Stimulated activated CD4-positive, alpha-beta T cell treated with anti-CD3 and anti-CD28 coated beads, Interleukin-1b, Interleukin-23, amount 100 ng/mL, for 1 hour (primary cell): ENCODE measurements around the gene KRTCAP2.
A peak's percentile ranks its signal among the peaks of the same experiment; 100 is the strongest.
"Not testable (repeated sequence)": the region's sequence is repeated elsewhere in the genome, so short reads cannot be mapped to it uniquely, and the experiment has no call there.

Experiments
- DNase-seq, 2 donors: peaks; one replicate each; pipeline ENCODE4 v3.0.0-alpha.2; 2020; ENCODE audit warnings: low read depth in 2 of 2

The KRTCAP2 gene

DNA sequence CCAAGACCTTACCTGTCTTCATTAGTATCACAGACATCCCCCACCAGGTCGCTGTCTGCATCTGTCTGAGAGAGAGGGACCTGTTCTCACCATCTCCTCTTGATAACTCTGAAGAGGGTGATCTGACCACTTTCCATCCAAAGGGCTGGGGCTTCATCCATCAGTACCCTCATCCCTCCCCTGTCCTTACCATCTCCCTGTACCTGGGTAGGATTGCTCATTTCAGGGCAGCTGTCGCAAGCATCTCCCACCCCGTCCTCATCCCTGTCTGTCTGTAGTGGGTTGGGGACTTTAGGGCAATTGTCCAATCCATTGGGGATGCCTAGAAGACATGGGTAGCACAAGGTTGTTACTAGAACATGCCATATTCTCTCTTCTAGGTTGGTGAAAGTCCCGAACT is 26.7 kb upstream of the KRTCAP2 start:
- no peak for DNase-seq

DNA sequence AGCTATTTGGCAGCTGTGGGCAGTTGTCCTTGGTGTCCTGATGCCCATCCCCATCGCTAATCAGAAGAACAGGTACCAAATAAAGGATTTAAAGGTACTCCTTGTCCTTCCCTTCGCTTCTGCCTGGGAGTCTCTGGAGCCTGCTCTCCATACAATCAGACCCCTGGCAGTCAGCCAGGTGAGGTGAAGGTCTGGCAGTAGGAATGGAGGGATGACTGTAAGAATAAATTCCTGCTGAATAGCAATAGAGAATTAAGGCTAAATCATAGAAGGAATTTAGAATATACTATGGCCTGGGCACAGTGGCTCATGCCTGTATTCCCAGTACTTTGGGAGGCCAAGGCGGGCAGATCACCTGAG is 25.4 kb upstream of the KRTCAP2 start:
- DNase-seq = no peak

DNA sequence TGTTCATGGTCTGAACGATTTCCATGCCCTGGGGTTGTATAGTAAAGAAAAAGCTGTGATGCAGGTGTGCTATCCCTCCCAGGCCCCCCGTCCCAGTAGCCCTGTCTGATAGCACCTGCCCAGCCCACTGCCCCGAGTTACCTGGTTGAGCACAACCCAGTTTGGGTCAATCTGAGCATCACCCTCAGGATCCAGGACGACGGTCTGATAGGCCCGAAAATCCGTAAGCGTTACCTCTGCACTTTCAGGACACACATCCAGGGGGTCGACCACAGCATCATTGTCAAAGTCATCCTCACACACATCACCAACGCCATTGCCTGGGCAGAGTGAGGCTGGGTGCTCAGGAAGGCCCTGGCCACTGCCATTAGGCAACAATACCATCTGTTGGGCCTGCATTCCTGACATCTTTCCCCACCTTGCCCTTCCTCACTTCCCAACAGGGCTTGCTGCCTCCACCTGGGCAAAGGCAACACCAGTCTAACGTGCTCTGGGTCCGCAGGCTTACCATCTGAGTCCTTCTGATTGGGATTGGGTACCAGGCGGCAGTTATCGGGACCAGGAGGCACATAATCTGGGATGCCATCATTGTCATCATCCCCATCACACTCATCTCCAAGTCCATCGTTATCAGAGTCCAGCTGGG is 24.9 kb upstream of the KRTCAP2 start:
- DNase-seq = no peak

DNA sequence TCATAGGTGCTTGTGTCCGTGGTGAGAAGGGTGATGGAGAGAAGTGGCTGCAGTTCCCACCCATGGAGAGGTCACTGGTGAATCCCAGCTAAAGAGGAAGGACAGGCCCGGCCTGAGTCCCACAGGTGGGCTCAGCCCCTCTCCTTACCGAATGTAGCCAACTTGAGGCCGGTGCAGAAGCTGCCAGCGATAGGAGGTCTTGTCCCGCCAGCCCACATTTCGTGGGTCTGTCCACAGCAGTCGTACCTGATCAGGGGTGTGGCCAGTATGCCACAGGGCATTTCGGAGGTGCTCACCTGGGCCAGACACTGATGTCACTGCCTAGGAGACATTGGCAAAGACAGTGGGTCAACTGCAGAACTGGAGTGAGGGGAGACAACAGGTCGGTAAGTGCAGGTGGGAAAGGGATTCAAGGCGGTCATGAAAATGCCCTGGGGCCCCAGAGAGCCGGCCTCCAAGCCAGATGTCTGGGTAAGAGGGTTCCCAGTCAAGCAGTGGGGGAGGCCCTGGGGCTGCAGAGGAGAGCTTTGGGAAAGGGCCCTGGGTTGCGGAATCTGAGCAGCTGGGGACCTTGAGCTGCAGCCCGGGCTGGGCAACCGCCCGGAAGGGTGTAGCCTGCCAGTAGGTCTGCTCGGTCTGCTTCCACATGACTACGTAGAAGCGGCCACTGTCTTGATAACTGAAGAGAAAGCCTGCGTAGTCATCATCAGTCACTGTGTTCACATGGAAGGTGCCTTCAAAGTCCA is 24.0 kb upstream of the KRTCAP2 start:
- no peak for DNase-seq

DNA sequence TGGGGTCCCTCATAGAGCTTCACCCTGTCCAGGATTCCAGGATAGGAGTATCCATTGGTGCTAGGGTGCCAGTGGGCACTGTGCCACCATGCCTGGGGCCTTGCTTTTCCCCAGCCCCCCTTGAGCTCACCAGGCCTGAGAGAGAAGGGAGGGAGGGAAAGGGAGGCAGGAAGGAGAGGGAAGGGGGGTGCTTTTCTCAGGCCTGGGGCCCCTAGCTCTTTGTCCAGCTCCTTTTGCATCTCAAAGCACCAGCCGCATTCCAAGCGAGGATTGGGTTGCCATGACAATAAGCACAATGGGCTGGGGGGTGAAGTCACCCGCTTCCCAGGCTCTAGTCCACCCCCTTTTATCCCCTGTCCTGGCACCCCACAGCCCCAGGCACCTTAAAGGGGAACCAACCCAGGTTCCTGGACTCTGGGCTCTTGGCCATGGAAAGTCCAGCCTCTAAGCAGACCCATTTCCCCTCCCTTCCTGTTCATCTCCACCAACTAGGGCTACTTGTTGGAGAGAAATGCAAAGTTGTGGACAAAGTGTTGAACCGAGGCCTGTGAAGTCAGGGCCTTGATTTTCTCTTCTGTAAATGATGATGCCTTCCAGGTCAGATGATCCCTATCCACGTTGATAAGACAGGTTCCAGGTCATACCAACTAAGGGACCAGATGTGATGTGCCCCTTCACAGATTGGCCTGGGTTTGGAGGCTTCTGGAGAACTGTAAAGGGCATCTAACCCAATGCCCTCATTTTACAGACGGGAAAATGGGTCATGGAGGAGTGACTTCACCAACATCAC is 23.2 kb upstream of the KRTCAP2 start:
- DNase-seq = no peak

DNA sequence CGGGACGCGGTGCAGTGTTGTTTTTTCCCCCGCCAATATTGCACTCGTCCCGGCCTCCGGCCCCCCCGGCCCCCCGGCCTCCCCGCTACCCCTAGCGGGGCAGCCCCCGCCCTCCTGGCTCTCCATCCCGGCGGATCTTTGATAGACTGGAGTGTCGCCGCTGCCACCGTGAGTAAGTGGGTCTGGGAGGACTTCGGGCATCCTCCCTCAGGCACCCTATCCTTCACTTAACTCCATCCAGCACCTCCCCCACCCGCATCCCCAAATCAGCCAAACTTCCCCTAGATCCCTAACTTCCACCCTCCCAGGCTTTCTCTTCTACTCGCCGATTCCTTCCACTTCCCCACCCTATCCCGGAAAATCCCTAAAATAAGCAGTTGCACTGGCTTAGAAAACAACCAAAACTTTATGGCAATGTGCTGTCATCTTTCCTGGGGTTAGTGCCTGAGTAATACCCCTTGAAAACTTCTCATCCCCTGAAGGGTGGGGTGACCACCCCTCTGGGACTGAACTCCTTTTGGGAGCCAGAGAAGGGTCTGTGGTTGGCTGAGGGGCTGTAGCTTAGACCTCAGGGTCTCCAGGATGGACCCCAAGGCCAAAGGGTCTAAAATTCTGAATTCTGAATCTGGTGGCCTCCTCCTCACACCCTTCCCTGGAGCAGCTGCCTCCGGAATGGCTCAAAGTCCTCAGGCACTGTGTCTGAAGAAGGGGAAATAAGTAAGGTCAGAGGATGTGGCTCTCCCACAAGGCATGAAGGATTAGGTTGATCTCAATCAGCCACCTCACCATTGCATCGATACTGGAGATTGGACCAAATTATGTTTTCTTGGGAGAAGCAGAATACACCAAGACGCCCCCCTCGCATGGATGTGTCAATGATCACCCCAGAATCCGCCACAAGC is 22.3 kb upstream of the KRTCAP2 start:
- no peak for DNase-seq

DNA sequence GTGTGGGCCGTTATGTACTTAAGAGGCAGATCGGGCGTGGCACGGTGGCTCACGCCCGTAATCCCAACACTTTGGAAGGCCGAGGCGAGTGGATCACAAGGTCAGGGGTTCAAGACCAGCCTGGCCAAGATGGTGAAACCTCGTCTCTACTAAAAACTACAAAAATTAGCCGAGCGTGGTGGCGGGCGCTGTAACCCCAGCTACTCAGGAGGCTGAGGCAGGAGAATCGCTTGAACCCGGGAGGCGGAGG is 20.8 kb upstream of the KRTCAP2 start:
- not testable (repeated sequence) for DNase-seq

DNA sequence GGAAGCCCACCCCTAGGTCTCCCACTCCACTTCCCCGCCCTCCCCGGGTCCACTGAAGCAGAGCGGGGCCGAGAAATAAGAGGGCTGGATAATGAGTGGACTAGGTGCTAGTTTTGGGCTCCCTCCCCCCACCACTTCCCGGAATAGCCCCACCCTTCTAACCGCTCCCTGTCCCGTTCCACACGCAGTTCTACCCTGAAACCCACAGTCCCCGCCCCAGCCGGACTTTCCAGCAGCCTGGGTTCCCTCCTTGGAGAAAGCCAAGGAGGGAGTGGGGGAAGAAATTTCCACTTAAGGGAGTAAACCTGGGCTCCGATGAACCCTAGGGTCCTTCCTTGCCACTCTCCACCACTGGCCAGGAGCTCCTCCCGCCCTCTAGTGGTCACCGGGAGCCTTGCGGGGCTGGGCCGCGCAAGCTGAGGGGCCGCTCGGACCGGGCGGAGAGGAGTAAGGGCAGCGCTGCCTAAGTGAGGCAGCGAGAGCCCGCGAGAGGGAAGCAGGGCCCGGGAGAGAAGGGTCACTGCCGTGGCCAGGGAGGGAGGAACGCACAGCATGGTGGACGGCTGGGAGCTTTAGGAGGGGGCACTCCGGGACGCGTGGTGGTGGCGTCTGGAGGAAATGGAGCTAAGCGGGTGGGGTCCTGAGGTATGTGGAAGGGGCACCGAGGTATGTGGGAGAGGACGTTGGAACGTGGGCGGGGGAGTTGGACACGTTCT is 20.3 kb upstream of the KRTCAP2 start:
- DNase-seq = peak; percentile 34 to 52

DNA sequence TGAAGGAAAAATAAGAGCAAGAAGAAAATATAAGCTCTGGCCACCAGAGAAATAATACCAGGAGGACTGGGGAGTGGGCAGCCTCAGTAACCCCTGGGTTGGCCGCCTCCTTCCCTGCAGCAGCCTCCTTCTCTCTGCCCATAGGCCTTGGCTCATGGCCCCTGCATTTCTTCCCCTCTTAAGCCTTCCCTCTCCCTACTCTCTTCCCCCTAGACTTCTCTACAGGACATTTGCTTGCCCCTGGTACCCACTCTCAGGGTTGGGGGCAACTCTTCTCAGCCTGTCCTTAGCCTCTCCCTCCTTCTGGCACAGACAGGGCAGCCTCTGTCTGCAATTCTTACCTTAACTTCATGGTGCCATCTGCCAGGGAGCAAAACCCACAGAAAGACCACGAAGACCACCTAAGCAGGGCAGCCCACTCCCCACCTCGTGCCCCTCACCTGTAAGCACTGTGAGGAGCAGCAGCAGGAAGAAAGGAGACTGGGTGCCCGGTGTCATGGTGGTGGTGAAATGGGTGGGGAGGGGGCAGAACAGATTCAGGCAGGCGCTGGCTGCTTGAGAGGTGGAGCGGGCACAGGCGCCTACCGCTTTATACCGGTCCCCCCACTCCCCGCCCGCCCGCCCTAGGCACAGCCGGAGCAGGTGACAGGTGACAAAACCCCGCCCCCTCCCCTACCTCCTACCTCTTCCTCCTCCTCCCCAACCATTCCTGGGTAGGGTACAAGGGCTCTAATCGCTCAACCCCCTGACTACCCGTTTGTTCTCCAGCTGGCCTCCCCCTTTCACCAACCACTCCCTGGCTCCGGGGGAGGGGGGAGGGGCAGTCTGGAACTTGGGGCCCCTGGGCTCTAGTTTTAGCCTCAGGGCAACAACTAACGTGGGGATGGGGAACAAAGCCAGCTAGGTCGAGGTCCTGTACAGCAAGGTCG is 19.5 kb upstream of the KRTCAP2 start:
- DNase-seq = no peak

DNA sequence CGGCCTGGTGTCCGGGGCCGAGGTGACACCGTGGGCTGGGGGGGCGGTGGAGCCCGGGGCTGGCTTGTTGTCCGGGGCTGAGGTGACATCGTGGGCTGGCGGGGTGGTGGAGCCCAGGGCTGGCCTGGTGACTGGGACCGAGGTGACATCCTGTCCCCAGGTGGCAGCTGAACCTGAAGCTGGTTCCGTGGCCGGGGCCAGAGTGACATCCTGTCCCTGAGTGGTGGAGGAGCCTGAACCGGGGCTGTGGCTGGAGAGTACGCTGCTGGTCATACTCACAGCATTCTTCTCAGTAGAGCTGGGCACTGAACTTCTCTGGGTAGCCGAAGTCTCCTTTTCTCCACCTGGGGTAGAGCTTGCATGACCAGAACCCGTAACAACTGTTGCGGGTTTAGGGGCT is 18.8 kb upstream of the KRTCAP2 start:
- DNase-seq = no peak

DNA sequence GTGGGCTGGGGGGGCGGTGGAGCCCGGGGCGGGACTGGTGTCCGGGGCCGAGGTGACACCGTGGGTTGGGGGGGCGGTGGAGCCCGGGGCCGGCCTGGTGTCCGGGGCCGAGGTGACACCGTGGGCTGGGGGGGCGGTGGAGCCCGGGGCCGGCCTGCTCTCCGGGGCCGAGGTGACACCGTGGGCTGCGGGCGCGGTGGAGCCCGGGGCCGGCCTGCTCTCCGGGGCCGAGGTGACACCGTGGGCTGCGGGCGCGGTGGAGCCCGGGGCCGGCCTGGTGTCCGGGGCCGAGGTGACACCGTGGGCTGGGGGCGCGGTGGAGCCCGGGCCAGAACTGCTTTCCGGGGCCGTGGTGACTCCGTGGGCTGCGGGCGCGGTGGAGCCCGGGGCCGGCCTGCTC is 16.8 kb upstream of the KRTCAP2 start:
- DNase-seq = not testable (repeated sequence)

DNA sequence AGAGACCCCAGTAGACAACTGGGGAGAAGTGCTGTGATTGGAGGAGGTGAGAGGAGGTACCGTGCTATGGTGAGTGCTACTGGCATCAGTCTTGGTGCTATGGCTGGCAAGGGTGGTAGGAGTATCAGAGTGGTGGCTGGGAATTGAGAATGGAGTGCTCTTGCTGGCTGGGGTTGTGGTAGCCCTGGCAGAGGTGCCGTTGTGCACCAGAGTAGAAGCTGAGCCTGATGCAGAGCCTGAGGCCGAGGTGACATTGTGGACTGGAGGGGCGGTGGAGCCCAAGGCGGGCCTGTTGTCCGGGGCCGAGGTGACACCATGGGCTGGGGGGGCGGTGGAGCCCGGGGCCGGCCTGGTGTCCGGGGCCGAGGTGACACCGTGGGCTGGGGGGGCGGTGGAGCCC is 15.2 kb upstream of the KRTCAP2 start:
- no peak for DNase-seq

DNA sequence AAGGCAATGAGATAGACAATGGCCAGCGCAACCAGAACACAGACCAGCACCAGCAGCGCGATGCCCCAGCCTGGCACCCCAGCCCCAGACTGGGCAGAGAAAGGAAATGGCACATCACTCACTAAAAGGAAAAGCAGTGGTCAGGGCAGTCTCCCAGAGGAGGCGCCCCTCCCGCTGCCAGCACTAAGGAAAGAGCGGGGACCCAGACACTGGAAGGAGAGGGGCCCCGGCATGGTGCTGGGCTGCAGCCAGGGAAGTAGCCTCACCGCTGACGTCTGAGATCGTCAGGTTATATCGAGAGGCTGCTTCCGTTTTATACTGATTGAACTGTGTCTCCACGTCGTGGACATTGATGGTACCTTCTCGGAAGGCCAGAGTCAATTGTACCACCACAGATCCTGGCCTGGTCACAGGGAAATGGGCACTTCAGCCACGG is 14.4 kb upstream of the KRTCAP2 start:
- DNase-seq = no peak

DNA sequence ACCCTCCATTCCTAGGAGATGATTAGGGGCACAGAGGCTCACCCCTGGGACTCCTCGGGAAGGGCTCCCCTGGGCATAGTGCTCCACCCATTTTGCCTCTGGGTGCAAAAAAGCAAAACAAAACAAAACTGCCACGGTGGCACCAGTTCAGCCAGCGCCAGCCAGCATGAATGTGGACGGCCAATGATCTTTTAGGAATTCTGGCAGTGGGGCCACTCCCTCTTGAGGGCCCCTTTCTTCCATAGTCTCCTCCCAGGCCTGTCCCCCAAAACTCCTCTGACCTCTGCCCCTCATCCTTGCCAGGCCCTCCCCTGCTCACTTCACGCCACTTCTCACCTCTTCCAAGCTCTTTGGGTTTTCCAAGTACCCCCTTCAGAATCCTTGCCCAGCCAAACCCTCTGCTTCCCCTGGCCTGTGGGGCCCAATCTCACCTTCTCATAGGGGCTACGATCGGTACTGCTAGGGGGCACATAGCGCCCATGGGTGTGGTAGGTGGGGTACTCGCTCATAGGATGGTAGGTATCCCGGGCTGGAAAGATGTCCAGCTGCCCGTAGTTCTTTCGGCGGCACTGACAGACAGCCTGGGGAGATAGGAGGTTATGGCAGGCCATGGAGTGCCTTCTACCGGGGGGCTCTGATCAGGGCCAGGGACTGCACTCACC is 13.8 kb upstream of the KRTCAP2 start:
- DNase-seq = no peak

DNA sequence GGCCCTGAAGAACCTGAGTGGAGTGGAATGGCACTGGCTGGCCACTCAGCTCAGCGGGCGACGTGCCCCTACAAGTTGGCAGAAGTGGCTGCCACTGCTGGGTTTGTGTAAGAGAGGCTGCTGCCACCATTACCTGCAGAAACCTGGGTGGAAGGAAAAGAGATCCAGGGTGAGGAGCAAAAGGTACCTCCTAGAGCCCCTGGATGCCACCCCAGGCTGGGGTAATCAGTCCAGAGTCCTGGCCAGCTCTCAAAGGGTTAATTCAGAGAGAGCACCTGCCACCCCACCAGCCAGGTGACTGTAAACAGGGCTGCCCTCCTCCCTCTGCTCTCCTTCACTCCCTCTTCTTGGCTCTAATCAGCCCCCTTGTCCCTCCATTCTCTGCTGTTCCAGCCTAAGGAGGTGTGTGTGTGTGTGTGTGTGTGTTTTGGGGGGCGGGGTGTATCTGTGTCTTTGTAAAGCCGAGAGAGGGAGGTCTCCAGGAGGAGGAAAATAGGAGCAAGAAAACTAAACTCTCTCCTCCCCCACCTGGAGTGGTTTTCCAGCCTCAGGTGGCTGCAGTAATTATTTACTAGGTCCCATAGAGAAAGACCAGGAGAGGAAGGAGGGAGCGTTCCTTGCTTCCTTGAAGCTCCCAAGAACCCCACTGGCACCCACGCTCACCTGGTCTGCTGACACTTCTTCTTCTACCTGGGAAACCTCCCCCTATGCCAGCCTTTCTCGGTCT is 13.1 kb upstream of the KRTCAP2 start:
- no peak for DNase-seq

DNA sequence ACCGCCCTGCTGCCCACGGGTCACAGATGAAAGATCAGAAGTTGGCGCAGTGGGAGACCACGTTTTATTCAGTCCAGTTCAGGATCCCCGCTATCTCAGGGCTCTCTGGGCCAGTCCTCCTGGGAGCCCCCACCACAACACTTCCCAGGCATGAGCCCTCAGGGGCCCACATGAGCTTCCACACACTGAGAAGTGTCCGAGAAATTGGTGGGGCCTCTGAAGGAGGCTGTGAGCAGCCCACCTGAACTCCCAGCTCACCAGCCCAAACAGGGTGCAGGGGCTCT is 12.6 kb upstream of the KRTCAP2 start:
- no peak for DNase-seq

DNA sequence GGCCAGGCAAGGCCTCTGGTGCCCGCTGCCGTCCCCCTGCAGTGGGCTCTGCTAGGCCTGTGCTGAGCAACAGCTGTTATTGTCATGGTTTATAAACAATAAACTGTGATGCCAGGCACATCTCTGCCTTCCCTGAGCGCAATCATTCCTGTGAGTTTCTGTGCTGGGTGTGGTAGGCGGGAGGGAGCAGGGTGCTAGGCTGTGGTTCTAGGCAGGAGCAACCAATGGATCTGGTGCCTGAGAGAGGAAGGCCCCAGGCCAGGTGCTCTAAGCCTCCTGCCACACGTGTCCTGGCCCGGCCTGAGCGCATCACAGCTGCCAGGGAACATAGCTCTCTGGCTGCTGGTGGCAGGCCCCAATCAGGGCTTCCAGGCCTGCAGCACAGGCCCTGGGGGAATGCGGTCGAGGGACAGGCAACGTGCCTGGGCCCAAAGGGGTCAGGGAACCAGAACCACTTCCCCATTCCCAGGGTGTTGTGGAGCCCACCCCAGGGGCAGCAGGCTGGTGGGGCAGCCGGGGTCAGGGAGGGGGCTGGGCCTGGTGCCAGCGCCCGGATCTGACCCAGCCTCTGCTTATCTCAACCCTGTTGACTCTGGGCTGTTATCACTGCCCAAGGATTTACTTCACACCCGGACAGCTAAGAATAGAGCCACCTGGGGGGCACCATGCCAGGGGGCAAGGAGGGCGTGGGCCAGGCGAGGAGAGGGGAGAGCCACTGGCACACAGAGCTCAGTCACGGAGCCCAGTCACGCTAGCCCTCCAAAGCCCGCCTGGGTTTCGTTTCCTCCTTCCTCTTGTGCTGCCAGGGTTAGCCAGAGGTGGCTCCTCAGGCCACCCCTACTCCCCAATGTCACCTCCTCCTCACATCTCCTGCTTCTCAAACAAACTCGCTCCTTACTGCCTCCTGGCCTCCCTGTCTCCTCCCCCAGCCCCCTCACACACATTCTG is 12.0 kb upstream of the KRTCAP2 start:
- DNase-seq = no peak

DNA sequence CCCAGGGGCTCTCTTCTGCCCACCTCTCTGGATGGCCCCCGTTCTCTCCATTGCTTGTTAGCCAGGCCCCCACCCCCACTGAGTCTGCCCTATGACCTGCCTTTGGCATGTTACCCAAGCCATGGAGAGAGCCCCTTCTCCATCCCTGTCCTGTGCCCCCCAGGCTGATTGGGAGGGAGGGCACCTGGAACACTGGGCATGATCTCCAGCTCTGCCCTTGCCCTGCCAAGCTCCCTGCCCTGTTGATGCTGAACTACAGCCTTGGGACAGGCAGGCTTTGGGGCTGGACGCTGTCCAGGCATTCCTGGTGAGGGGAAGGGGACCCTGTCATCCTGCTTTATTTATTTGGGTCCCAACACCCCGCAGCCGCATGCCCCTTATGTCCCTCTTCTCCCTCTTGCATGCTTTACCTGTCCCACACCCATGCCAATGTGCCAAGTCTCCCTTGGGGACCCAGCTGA is 11.3 kb upstream of the KRTCAP2 start:
- no peak for DNase-seq
